Right atrium auricular region (tissue), 2 donors: ENCODE data around the gene CACNA1G. TPM values are rescaled to one million over a fixed set of nuclear protein-coding genes. Genes with fewer than 3 reads are reported as not detected.

ENCODE experiments used
- DNase-seq: peaks from one replicate; pipeline ENCODE4 v3.0.0-alpha.2; 2019; ENCODE audit warnings: low spot score
- H3K27ac ChIP-seq, 2 donors: fragments of 200-600 bp; sonication (generic); 1 replicate in 1 of 2; 2 replicates in 1 of 2; pipeline ENCODE4 v1.5.1; 2016 to 2019
- H3K27me3 ChIP-seq, 2 donors: fragments of 200-600 bp; sonication (generic); one replicate each; pipeline versions ENCODE4 v1.5.1 to v1.6.0; 2017 to 2019
- H3K36me3 ChIP-seq: fragments of 200-600 bp; sonication (generic); one replicate; pipeline ENCODE4 v1.5.1; 2016
- H3K4me1 ChIP-seq, 2 donors: fragments of 200-600 bp; sonication (generic); one replicate each; pipeline versions ENCODE4 v1.5.1 to v1.6.0; 2017 to 2019
- H3K4me3 ChIP-seq, 2 donors: fragments of 200-600 bp; sonication (generic); 1 replicate in 1 of 2; 2 replicates in 1 of 2; pipeline ENCODE4 v1.5.1; 2017 to 2019; ENCODE audit warnings: mild to moderate bottlenecking in 1 of 2, moderate library complexity in 1 of 2
- H3K9me3 ChIP-seq, 2 donors: fragments of 200-600 bp; sonication (generic); one replicate each; pipeline ENCODE4 v1.5.1; 2019
- total RNA-seq, 2 donors: library from RNA; depleted of rRNA; stranded (reverse); fragments of >200 nt; gene quantifications; one replicate each; pipeline ENCODE4 v1.1.0, GENCODE V29; 2016
- TF ChIP-seq, protein P1 (sequence below), 2 donors: fragments of 200-600 bp; sonication (generic); IDR thresholded peaks; one replicate each; pipeline ENCODE4 v1.5.1; 2019; ENCODE audit warnings: antibody characterized with exemption in 2 of 2

CACNA1G gene
- total RNA-seq, 2 donors from 2014 or later, result 4.3 to 6.2 TPM

DNA sequence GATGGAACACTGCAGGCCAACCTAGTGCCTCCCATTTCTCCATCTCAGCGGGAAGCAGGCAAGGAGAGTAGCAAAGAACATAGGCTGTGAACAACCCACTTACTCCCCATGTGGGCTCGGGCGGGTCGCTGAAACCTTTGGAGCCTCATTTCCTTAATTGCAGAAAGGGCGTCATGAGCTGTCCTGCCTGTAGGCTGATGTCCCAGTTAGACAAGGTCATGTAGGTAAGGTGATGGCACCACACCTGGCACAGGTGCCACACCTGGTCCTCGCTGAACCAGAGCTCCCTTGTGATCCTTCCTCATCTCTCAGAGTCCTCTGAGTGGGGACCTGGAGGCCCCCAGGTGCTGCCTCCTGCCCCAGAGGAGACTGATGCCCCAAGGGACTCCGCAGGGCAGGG, 97.1 kb downstream of the CACNA1G start:
- no peak overlapping the region for H3K4me3 ChIP-seq
- H3K4me1 ChIP-seq, result peaks cover 0 to 41% of the 10 kb centered on the region in 2 donors
- peaks cover 0 to 4% of the 10 kb centered on the region in 2 donors for H3K9me3 ChIP-seq
- TF ChIP-seq, protein P1, sequence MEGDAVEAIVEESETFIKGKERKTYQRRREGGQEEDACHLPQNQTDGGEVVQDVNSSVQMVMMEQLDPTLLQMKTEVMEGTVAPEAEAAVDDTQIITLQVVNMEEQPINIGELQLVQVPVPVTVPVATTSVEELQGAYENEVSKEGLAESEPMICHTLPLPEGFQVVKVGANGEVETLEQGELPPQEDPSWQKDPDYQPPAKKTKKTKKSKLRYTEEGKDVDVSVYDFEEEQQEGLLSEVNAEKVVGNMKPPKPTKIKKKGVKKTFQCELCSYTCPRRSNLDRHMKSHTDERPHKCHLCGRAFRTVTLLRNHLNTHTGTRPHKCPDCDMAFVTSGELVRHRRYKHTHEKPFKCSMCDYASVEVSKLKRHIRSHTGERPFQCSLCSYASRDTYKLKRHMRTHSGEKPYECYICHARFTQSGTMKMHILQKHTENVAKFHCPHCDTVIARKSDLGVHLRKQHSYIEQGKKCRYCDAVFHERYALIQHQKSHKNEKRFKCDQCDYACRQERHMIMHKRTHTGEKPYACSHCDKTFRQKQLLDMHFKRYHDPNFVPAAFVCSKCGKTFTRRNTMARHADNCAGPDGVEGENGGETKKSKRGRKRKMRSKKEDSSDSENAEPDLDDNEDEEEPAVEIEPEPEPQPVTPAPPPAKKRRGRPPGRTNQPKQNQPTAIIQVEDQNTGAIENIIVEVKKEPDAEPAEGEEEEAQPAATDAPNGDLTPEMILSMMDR (IDR thresholded peaks at IDR 0.05), result no peak
- no peak for DNase-seq
- H3K36me3 ChIP-seq, result no peaks in the 10 kb centered on the region
- H3K27me3 ChIP-seq, result no peaks in the 10 kb centered on the region
- H3K27ac ChIP-seq, result no peak overlapping the region

DNA sequence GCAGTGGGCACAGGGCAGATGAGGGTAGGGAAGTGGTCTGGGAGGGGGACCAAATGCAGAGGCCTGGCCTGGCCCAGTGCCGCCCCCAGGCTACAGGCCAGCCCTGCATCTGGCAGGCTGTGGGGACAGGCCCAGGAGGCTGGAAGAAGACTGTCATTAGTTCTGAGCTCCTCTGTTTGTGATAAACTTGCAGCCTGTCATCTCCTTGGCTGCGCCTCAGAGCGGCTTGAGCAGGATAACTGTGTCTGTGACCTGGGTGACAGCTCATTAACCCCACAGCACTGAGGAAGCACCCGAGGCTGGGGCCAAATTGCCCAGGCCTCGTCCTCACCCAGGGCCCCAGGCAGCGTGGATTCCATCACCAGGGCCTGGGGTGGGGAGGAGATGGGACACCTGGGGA, 98.1 kb downstream of the CACNA1G start:
- H3K27me3 ChIP-seq, result no peaks in the 10 kb centered on the region
- TF ChIP-seq, protein P1 (IDR thresholded peaks at IDR 0.05), result no peak
- H3K9me3 ChIP-seq, result no peaks in the 10 kb centered on the region
- no peak overlapping the region for H3K27ac ChIP-seq
- no peaks in the 10 kb centered on the region for H3K36me3 ChIP-seq
- H3K4me1 ChIP-seq, result peaks cover 0 to 41% of the 10 kb centered on the region in 2 donors
- no peak overlapping the region for H3K4me3 ChIP-seq
- DNase-seq, result no peak

DNA sequence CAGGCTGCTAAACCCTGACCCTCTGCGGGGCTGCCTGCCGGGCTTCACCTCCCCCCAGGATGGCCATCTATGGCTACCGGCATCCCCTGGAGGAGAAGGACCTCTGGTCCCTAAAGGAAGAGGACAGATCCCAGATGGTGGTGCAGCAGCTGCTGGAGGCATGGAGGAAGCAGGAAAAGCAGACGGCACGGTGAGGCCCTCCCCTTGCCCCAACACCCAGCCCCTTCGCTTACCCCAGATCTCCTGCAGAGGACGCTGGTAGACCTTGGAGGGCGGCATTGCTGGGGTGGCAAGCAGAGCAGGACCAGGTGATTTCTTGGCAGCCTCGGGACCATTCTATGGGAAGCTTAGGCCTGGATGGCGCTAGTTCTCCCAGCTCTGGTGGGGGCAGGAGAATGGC, 98.7 kb downstream of the CACNA1G start:
- DNase-seq, result no peak
- H3K36me3 ChIP-seq, result no peaks in the 10 kb centered on the region
- no peaks in the 10 kb centered on the region for H3K9me3 ChIP-seq
- H3K27ac ChIP-seq, result peak overlapping the region in 1 of 2 donors; percentile 82
- no peaks in the 10 kb centered on the region for H3K27me3 ChIP-seq
- TF ChIP-seq, protein P1 (IDR thresholded peaks at IDR 0.05), result no peak
- no peak overlapping the region for H3K4me3 ChIP-seq
- peaks cover 0 to 41% of the 10 kb centered on the region in 2 donors for H3K4me1 ChIP-seq

DNA sequence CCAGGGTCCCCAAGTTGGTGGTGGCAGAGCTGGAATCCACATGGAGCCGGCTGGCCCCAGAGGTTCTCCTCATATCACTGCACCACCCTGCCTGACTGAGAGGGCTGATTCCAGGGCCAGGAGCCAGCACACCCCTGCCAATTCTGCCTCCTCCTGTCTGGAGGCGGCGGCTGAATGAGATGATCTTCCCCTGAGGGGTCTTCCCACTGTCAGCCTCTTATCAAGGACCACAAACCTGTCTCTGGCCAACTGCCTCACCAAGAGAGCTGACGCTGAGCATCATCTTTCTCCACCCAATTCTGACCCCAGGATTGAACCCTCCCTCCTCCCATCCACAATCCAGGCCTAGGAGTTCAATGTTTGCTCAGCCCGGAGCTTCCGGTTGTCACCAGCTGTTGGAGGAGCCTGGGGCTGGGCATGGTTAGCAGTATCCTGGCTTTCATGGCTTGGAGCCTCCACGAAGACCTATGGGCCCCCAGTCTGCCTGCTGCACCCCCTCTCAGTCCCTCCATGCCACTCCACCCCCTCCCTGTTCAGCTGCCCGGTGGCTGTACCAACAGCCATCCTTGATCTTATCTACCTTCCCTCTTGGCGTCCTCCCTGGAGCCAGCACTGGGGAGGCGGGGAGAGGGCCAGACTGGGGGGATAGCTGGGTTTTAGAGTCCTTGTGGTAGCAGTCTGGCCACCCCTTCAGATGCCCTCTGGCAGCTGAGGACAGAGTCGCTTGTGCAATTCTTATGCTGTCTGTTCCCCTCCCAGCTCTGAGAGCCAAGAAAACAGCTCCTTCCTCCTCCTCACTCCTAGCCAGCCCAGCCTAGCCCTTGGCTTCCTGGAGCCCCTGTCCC, 99.7 kb downstream of the CACNA1G start:
- Histone ChIP-seq H3K4me3 (no peak overlapping the region), H3K4me1 (peaks cover 0 to 41% of the 10 kb centered on the region in 2 donors), H3K27me3 (no peaks in the 10 kb centered on the region), H3K9me3 (no peaks in the 10 kb centered on the region), H3K27ac (peak overlapping the region; percentile 76 to 82), H3K36me3 (no peaks in the 10 kb centered on the region)
- peak; percentile 72 for DNase-seq
- TF ChIP-seq, protein P1 (IDR thresholded peaks at IDR 0.05), result no peak

DNA sequence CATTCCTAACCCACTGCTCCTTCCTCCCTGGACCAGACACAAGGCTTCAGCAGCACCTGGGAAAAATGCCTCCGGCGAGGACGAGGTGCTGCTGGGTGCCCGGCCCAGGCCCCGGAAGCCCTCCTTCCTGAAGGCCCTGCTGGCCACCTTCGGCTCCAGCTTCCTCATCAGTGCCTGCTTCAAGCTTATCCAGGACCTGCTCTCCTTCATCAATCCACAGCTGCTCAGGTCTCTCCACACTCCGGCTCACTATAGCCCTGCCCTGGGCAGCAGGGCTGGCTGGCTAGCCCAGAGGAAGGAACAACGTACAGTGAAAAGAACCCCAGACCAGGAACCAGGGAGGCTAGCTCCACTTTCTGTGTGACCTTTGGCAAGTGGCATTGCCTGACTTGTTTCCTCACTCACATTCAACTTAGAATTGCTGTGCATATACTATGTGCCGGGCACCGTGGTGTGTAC, 100.4 kb downstream of the CACNA1G start:
- no peak overlapping the region for H3K4me3 ChIP-seq
- no peaks in the 10 kb centered on the region for H3K27me3 ChIP-seq
- peaks cover 0 to 41% of the 10 kb centered on the region in 2 donors for H3K4me1 ChIP-seq
- TF ChIP-seq, protein P1 (IDR thresholded peaks at IDR 0.05), result no peak
- H3K9me3 ChIP-seq, result no peaks in the 10 kb centered on the region
- H3K27ac ChIP-seq, result peak overlapping the region; percentile 76 to 82
- DNase-seq, result no peak
- no peaks in the 10 kb centered on the region for H3K36me3 ChIP-seq
